Measurements from ENCODE around the gene ZCCHC24. TPM values are rescaled to one million over a fixed set of nuclear protein-coding genes. Genes with fewer than 3 reads are reported as not detected.

Gene ZCCHC24
- polyA plus RNA-seq, 4 donors = 0.89 to 13.0 (median 11.4) TPM

- FAIRE-seq = no peak
- peaks cover 0 to 45% (median 0%) of the 10 kb centered on the region in 3 donors for H3K4me1 ChIP-seq (ENCODE audit: control insufficient read depth in 3 of 3, insufficient read depth in 2 of 3, low read depth in 1 of 3, low read length in 2 of 3)
- H3K4me3 ChIP-seq (ENCODE audit: low read depth in 1 of 3, low read length in 3 of 3) = peak overlapping the region in 1 of 3 donors; percentile 14
Observed at GRCh38 chr10:79393924-79394610, 51.4 kb downstream of the ZCCHC24 start.

DNA sequence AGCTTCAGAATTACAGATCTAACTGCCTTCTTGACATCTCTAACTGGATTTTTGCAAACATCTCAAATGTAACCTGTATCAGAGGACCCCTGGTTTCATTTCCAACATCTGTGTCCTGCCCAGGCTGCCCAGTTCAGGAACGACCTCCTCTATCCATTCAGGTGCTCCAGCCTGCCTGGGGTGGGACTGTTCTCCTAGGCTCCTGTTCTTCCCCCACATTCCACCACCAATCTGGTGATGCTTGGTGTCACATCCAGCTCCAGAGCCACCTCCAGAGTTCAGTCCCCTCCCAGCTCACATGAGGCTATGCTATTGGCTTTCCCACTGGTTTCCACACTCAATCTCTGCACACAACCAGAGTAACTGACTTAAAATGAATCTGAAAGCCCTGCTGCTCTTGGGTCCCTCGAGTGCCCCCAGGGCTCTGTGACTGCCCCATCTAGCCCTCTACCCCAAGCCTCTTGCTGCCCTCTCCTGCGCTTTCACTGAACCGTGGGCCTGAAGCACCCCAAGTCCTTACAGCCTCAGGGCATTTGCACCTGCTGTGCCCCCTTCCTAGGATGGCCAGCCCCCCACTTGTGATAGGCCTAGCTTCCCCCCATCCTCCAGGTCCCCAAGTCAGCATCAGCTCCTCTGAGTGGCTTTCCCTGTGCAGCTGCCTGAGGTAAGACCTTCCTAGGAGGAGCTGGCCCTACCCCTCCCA is 52.1 kb downstream of the ZCCHC24 start:
- H3K4me3 ChIP-seq (ENCODE audit: low read depth in 1 of 3, low read length in 3 of 3) = peak overlapping the region in 1 of 3 donors; percentile 14
- H3K36me3 ChIP-seq (ENCODE audit: control insufficient read depth in 3 of 3, insufficient read depth in 2 of 3, low read depth in 1 of 3, low read length in 3 of 3) = peaks cover 0 to 35% (median 0%) of the 10 kb centered on the region in 3 donors
- DNase-seq (no peak), FAIRE-seq (no peak)
- H3K9me3 ChIP-seq (ENCODE audit: control insufficient read depth in 2 of 2, insufficient read depth in 1 of 2, low read depth in 1 of 2, low read length in 1 of 2) = no peaks in the 10 kb centered on the region
- peaks cover 0 to 41% (median 0%) of the 10 kb centered on the region in 3 donors for H3K4me1 ChIP-seq (ENCODE audit: control insufficient read depth in 3 of 3, insufficient read depth in 2 of 3, low read depth in 1 of 3, low read length in 2 of 3)
- H3K27ac ChIP-seq (ENCODE audit: low read depth in 1 of 3, low read length in 2 of 3) = peak overlapping the region in 1 of 3 donors; percentile 44
- H3K27me3 ChIP-seq (ENCODE audit: control insufficient read depth in 3 of 3, insufficient read depth in 3 of 3, low read length in 3 of 3) = no peaks in the 10 kb centered on the region
- 84 to 92% (median 89%) methylated on average over 4 of the region's 4 CpGs for WGBS, 3 donors

More at GRCh38 chr10:79393924-79394610, 51.4 kb downstream of the ZCCHC24 start:
- 81 to 88% (median 82%) methylated on average over 17 of the region's 17 CpGs for WGBS, 3 donors
- DNase-seq = peak; percentile 22 to 88
- no peaks in the 10 kb centered on the region for H3K9me3 ChIP-seq (ENCODE audit: control insufficient read depth in 2 of 2, insufficient read depth in 1 of 2, low read depth in 1 of 2, low read length in 1 of 2)
- no peaks in the 10 kb centered on the region for H3K27me3 ChIP-seq (ENCODE audit: control insufficient read depth in 3 of 3, insufficient read depth in 3 of 3, low read length in 3 of 3)
- H3K27ac ChIP-seq (ENCODE audit: low read depth in 1 of 3, low read length in 2 of 3) = peak overlapping the region in 1 of 3 donors; percentile 44
- peaks cover 0 to 31% (median 0%) of the 10 kb centered on the region in 3 donors for H3K36me3 ChIP-seq (ENCODE audit: control insufficient read depth in 3 of 3, insufficient read depth in 2 of 3, low read depth in 1 of 3, low read length in 3 of 3)

GRCh38 chr10:79392506-79393176 is 52.8 kb downstream of the ZCCHC24 start:
- FAIRE-seq (no peak), DNase-seq (no peak)
- Histone ChIP-seq H3K4me1 (ENCODE audit: control insufficient read depth in 3 of 3, insufficient read depth in 2 of 3, low read depth in 1 of 3, low read length in 2 of 3) (peaks cover 0 to 36% (median 0%) of the 10 kb centered on the region in 3 donors), H3K27ac (ENCODE audit: low read depth in 1 of 3, low read length in 2 of 3) (peak overlapping the region in 1 of 3 donors; percentile 57), H3K4me3 (ENCODE audit: low read depth in 1 of 3, low read length in 3 of 3) (no peak overlapping the region), H3K9me3 (ENCODE audit: control insufficient read depth in 2 of 2, insufficient read depth in 1 of 2, low read depth in 1 of 2, low read length in 1 of 2) (no peaks in the 10 kb centered on the region), H3K36me3 (ENCODE audit: control insufficient read depth in 3 of 3, insufficient read depth in 2 of 3, low read depth in 1 of 3, low read length in 3 of 3) (peaks cover 0 to 34% (median 0%) of the 10 kb centered on the region in 3 donors), H3K27me3 (ENCODE audit: control insufficient read depth in 3 of 3, insufficient read depth in 3 of 3, low read length in 3 of 3) (no peaks in the 10 kb centered on the region)
- 76 to 92% (median 80%) methylated on average over 6 of the region's 6 CpGs for WGBS, 3 donors

GRCh38 chr10:79392020-79392398 is 53.4 kb downstream of the ZCCHC24 start:
- H3K27ac ChIP-seq (ENCODE audit: low read depth in 1 of 3, low read length in 2 of 3) = peak overlapping the region in 1 of 3 donors; percentile 57
- H3K27me3 ChIP-seq (ENCODE audit: control insufficient read depth in 3 of 3, insufficient read depth in 3 of 3, low read length in 3 of 3) = no peaks in the 10 kb centered on the region
- no peaks in the 10 kb centered on the region for H3K9me3 ChIP-seq (ENCODE audit: control insufficient read depth in 2 of 2, insufficient read depth in 1 of 2, low read depth in 1 of 2, low read length in 1 of 2)
- H3K36me3 ChIP-seq (ENCODE audit: control insufficient read depth in 3 of 3, insufficient read depth in 2 of 3, low read depth in 1 of 3, low read length in 3 of 3) = peaks cover 0 to 40% (median 0%) of the 10 kb centered on the region in 3 donors
- H3K4me3 ChIP-seq (ENCODE audit: low read depth in 1 of 3, low read length in 3 of 3) = peak overlapping the region in 1 of 3 donors; percentile 1
- no peak for DNase-seq
- 81 to 91% (median 86%) methylated on average over 14 of the region's 14 CpGs for WGBS, 3 donors
- no peak for FAIRE-seq
- H3K4me1 ChIP-seq (ENCODE audit: control insufficient read depth in 3 of 3, insufficient read depth in 2 of 3, low read depth in 1 of 3, low read length in 2 of 3) = peaks cover 0 to 36% (median 0%) of the 10 kb centered on the region in 3 donors

- H3K4me1 ChIP-seq (ENCODE audit: control insufficient read depth in 3 of 3, insufficient read depth in 2 of 3, low read depth in 1 of 3, low read length in 2 of 3) = peaks cover 0 to 36% (median 0%) of the 10 kb centered on the region in 3 donors
- no peaks in the 10 kb centered on the region for H3K9me3 ChIP-seq (ENCODE audit: control insufficient read depth in 2 of 2, insufficient read depth in 1 of 2, low read depth in 1 of 2, low read length in 1 of 2)
- H3K27ac ChIP-seq (ENCODE audit: low read depth in 1 of 3, low read length in 2 of 3) = peak overlapping the region in 1 of 3 donors; percentile 57
- DNase-seq = peak in 1 of 2 donors; percentile 78
- peak overlapping the region in 1 of 3 donors; percentile 1 for H3K4me3 ChIP-seq (ENCODE audit: low read depth in 1 of 3, low read length in 3 of 3)
- WGBS, 3 donors = 80 to 87% (median 80%) methylated on average over 11 to 12 of the region's 12 CpGs
- peaks cover 0 to 46% (median 0%) of the 10 kb centered on the region in 3 donors for H3K36me3 ChIP-seq (ENCODE audit: control insufficient read depth in 3 of 3, insufficient read depth in 2 of 3, low read depth in 1 of 3, low read length in 3 of 3)
- FAIRE-seq = no peak
- no peaks in the 10 kb centered on the region for H3K27me3 ChIP-seq (ENCODE audit: control insufficient read depth in 3 of 3, insufficient read depth in 3 of 3, low read length in 3 of 3)
Observed at GRCh38 chr10:79391231-79392019, 54.0 kb downstream of the ZCCHC24 start.

DNA sequence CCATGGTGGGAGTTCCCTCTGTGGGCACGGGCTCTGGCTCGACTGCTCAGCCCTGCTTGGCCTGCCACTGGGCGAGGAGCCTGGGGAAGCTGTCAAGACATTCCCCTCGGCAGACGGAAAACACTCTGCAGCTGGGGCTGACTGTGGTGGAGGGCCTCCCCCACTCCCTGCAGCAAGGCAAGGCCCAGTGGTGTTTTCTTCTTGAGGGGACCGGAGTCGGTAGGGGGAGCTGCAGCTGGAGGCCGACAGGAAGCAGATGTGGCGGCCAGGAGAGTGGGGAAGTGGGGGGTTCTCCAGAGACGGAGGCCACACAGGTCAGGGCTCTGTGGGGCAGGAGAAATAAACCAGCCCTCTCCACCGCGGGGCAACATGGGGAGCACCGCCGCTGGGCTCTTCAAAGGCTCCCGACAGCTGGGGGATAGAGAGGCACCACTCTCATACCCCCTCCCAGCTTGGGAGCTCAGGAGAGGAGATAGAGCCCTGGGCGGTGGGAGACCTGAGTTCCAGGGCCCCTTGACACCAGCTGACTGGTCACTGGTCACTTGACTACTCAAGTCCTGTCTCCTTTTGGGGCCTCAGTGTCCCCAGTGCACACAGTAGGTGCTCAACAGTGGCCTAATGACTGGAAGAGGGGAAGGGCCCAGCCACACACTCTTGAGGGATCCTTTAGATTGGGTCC is 54.7 kb downstream of the ZCCHC24 start:
- WGBS, 3 donors = 56 to 86% (median 75%) methylated on average over 15 to 16 of the region's 16 CpGs
- H3K4me1 ChIP-seq (ENCODE audit: control insufficient read depth in 3 of 3, insufficient read depth in 2 of 3, low read depth in 1 of 3, low read length in 2 of 3) = peaks cover 0 to 36% (median 0%) of the 10 kb centered on the region in 3 donors
- no peak for FAIRE-seq
- H3K36me3 ChIP-seq (ENCODE audit: control insufficient read depth in 3 of 3, insufficient read depth in 2 of 3, low read depth in 1 of 3, low read length in 3 of 3) = peaks cover 0 to 54% (median 3%) of the 10 kb centered on the region in 3 donors
- H3K4me3 ChIP-seq (ENCODE audit: low read depth in 1 of 3, low read length in 3 of 3) = no peak overlapping the region
- H3K27me3 ChIP-seq (ENCODE audit: control insufficient read depth in 3 of 3, insufficient read depth in 3 of 3, low read length in 3 of 3) = no peaks in the 10 kb centered on the region
- H3K27ac ChIP-seq (ENCODE audit: low read depth in 1 of 3, low read length in 2 of 3) = no peak overlapping the region
- H3K9me3 ChIP-seq (ENCODE audit: control insufficient read depth in 2 of 2, insufficient read depth in 1 of 2, low read depth in 1 of 2, low read length in 1 of 2) = no peaks in the 10 kb centered on the region
- no peak for DNase-seq

- FAIRE-seq (no peak), DNase-seq (no peak)
- Histone ChIP-seq H3K27me3 (ENCODE audit: control insufficient read depth in 3 of 3, insufficient read depth in 3 of 3, low read length in 3 of 3) (no peaks in the 10 kb centered on the region), H3K4me3 (ENCODE audit: low read depth in 1 of 3, low read length in 3 of 3) (no peak overlapping the region), H3K36me3 (ENCODE audit: control insufficient read depth in 3 of 3, insufficient read depth in 2 of 3, low read depth in 1 of 3, low read length in 3 of 3) (peaks cover 0 to 60% (median 3%) of the 10 kb centered on the region in 3 donors), H3K9me3 (ENCODE audit: control insufficient read depth in 2 of 2, insufficient read depth in 1 of 2, low read depth in 1 of 2, low read length in 1 of 2) (no peaks in the 10 kb centered on the region), H3K4me1 (ENCODE audit: control insufficient read depth in 3 of 3, insufficient read depth in 2 of 3, low read depth in 1 of 3, low read length in 2 of 3) (peaks cover 0 to 36% (median 0%) of the 10 kb centered on the region in 3 donors), H3K27ac (ENCODE audit: low read depth in 1 of 3, low read length in 2 of 3) (no peak overlapping the region)
- 91 to 94% (median 92%) methylated on average over 2 of the region's 2 CpGs for WGBS, 3 donors
Observed at GRCh38 chr10:79390057-79390456, 55.4 kb downstream of the ZCCHC24 start.

All from small intestine (tissue), 7 donors.